ENCODE data around the gene MAP3K10.

The MAP3K10 gene

GRCh38 chr19:40191836-40192646 is 815 bp downstream of the MAP3K10 start:
- Histone ChIP-seq H3K4me1 (ENCODE audit: insufficient read depth, poor library complexity, severe bottlenecking) (no peaks in the 10 kb centered on the region), H3K27me3 (ENCODE audit: insufficient read depth, poor library complexity, severe bottlenecking) (no peaks in the 10 kb centered on the region), H3K27ac (ENCODE audit: poor library complexity, severe bottlenecking) (no peak overlapping the region), H3K9me3 (ENCODE audit: severe bottlenecking) (no peaks in the 10 kb centered on the region), H3K4me3 (ENCODE audit: severe bottlenecking) (peak overlapping the region; percentile 66), H3K36me3 (ENCODE audit: low read depth) (no peaks in the 10 kb centered on the region)
- ATAC-seq (ENCODE audit: low read depth) (no peak), DNase-seq (ENCODE audit: low spot score) (no peak)
- no peak for TF ChIP-seq CTCF (IDR thresholded peaks at IDR 0.05; ENCODE audit: poor library complexity, severe bottlenecking)

GRCh38 chr19:40192758-40193586 is 1.7 kb downstream of the MAP3K10 start:
- TF ChIP-seq CTCF (IDR thresholded peaks at IDR 0.05; ENCODE audit: poor library complexity, severe bottlenecking) = no peak
- H3K4me1 ChIP-seq (ENCODE audit: insufficient read depth, poor library complexity, severe bottlenecking) = no peaks in the 10 kb centered on the region
- ATAC-seq (ENCODE audit: low read depth) (no peak), DNase-seq (ENCODE audit: low spot score) (no peak)
- H3K4me3 ChIP-seq (ENCODE audit: severe bottlenecking) = peak overlapping the region; percentile 66
- H3K9me3 ChIP-seq (ENCODE audit: severe bottlenecking) = no peaks in the 10 kb centered on the region
- no peaks in the 10 kb centered on the region for H3K36me3 ChIP-seq (ENCODE audit: low read depth)
- no peak overlapping the region for H3K27ac ChIP-seq (ENCODE audit: poor library complexity, severe bottlenecking)
- no peaks in the 10 kb centered on the region for H3K27me3 ChIP-seq (ENCODE audit: insufficient read depth, poor library complexity, severe bottlenecking)

DNA sequence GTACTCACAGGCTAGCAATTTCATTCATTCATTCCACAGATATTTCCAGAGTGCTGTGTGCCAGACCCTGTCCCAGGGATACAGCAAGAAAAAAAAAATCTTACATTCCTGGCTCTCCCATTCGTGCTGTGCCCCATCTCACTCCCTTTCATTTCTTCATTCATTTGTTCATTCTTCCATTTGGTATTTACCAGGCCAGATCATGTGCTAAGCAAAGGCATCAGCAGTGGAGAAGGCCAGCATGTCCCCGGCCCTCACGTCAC is 2.3 kb downstream of the MAP3K10 start:
- Histone ChIP-seq H3K36me3 (ENCODE audit: low read depth) (no peaks in the 10 kb centered on the region), H3K27ac (ENCODE audit: poor library complexity, severe bottlenecking) (no peak overlapping the region), H3K4me3 (ENCODE audit: severe bottlenecking) (no peak overlapping the region), H3K4me1 (ENCODE audit: insufficient read depth, poor library complexity, severe bottlenecking) (no peaks in the 10 kb centered on the region), H3K9me3 (ENCODE audit: severe bottlenecking) (no peaks in the 10 kb centered on the region), H3K27me3 (ENCODE audit: insufficient read depth, poor library complexity, severe bottlenecking) (no peaks in the 10 kb centered on the region)
- no peak for TF ChIP-seq CTCF (IDR thresholded peaks at IDR 0.05; ENCODE audit: poor library complexity, severe bottlenecking)
- DNase-seq (ENCODE audit: low spot score) (no peak), ATAC-seq (ENCODE audit: low read depth) (no peak)

DNA sequence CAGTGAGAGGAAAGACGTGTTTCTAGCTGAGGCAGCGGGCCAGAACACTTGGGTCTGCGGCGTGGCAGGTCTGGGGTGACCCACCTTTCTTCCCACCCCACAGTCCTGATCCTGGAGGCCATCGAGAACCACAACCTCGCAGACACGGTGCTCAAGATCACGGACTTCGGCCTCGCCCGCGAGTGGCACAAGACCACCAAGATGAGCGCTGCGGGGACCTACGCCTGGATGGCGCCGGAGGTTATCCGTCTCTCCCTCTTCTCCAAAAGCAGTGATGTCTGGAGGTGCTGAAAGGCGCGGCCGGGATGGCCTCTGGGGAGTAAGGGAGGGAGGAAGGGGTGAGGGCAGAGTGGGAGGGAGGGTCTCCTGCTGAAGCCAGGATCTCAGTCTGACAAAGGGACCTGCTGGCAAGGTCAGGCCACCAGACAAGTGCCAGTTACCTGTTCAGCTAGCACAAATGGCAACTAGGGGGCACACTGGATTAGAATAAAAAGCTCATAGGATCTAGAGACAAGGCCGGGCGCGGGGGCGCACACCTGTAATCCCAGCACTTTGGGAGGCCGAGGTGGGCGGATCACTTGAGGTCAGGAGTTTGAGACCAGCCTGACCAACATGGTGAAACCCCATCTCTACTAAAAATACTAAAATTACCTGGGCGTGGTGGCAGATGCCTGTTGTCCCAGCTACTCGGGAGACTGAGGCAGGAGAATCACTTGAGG is 7.2 kb downstream of the MAP3K10 start:
- H3K36me3 ChIP-seq (ENCODE audit: low read depth) = peaks cover 2% of the 10 kb centered on the region
- no peak for TF ChIP-seq CTCF (IDR thresholded peaks at IDR 0.05; ENCODE audit: poor library complexity, severe bottlenecking)
- H3K9me3 ChIP-seq (ENCODE audit: severe bottlenecking) = no peaks in the 10 kb centered on the region
- H3K27ac ChIP-seq (ENCODE audit: poor library complexity, severe bottlenecking) = no peak overlapping the region
- DNase-seq (ENCODE audit: low spot score) = no peak
- no peak overlapping the region for H3K4me3 ChIP-seq (ENCODE audit: severe bottlenecking)
- ATAC-seq (ENCODE audit: low read depth) = no peak
- H3K27me3 ChIP-seq (ENCODE audit: insufficient read depth, poor library complexity, severe bottlenecking) = no peaks in the 10 kb centered on the region
- H3K4me1 ChIP-seq (ENCODE audit: insufficient read depth, poor library complexity, severe bottlenecking) = no peaks in the 10 kb centered on the region
